ENCODE data around the gene CREB5. TPM values are rescaled to one million over a fixed set of nuclear protein-coding genes. Genes with fewer than 3 reads are reported as not detected.
A peak's percentile ranks its signal among the peaks of the same experiment; 100 is the strongest.

The CREB5 gene
- total and polyA plus RNA-seq, 9 donors, result 0.71 to 15.0 (median 2.7) TPM

DNA sequence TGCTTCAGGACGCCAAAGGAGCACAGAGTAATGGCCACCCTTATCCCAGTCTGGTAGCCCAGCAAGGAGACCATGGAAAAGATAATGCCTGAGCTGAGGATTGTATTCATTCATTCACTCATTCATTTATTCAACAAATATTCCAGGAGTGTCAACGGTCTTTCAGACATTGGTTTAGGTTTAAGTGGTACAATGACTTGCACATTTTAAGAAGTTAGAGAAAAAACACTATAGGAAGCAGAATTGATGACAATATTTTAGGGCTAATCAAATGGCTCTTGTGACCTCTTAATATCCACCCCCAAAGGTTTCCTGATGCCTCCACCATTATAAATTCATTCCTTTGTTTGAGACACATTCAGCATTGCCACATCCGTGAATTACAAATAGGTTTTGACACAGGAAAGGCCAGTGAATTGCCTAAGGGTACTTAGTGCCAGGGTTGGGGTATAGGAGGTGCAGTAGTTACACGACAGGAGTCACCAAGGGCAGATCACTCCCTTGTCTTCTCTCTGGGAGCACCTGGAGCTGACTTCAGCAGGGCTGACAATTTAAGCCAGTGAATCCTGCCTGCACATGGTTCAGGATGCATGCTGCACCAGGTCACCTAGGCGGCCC lies 269.5 kb downstream of the CREB5 start:
- no peaks in the 10 kb centered on the region for H3K27me3 ChIP-seq
- DNase-seq, result no peak
- H3K4me1 ChIP-seq (ENCODE audit: insufficient read depth), result no peaks in the 10 kb centered on the region
- WGBS, 3 donors, result 92 to 94% (median 93%) methylated on average over 5 of the region's 5 CpGs
- no peak overlapping the region for H3K27ac ChIP-seq
- intact Hi-C loops (cut with DNase I), result no loop called here
- no peaks in the 10 kb centered on the region for H3K9me3 ChIP-seq
- no peak overlapping the region for H3K4me3 ChIP-seq
- TF ChIP-seq, protein P1, sequence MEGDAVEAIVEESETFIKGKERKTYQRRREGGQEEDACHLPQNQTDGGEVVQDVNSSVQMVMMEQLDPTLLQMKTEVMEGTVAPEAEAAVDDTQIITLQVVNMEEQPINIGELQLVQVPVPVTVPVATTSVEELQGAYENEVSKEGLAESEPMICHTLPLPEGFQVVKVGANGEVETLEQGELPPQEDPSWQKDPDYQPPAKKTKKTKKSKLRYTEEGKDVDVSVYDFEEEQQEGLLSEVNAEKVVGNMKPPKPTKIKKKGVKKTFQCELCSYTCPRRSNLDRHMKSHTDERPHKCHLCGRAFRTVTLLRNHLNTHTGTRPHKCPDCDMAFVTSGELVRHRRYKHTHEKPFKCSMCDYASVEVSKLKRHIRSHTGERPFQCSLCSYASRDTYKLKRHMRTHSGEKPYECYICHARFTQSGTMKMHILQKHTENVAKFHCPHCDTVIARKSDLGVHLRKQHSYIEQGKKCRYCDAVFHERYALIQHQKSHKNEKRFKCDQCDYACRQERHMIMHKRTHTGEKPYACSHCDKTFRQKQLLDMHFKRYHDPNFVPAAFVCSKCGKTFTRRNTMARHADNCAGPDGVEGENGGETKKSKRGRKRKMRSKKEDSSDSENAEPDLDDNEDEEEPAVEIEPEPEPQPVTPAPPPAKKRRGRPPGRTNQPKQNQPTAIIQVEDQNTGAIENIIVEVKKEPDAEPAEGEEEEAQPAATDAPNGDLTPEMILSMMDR (IDR thresholded peaks at IDR 0.05), result no peak
- no peak for TF ChIP-seq POLR2A (IDR thresholded peaks at IDR 0.05)
- no peaks in the 10 kb centered on the region for H3K36me3 ChIP-seq

DNA sequence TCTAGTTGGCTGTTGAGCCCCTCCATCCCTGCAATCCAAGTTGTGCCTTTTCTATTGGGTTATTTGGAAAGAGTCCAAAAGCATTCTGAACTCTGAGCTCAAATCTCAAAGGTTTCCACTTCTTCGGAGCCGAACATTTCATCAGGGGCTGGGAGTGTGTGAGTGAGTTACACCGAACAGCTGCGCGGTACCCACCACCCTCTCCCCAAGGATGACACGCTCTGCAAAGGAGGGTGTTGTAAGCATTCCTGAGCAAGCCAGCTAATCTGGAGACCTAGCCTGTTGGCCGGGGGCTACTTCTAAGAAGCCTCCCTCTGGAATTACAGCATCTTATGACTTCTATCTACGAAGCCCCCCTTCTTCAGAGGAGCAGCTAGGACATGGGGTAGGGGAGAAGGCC lies 270.5 kb downstream of the CREB5 start:
- no peak for DNase-seq
- H3K27ac ChIP-seq, result no peak overlapping the region
- intact Hi-C loops (cut with DNase I), result no loop called here
- no peaks in the 10 kb centered on the region for H3K36me3 ChIP-seq
- no peaks in the 10 kb centered on the region for H3K27me3 ChIP-seq
- no peaks in the 10 kb centered on the region for H3K9me3 ChIP-seq
- H3K4me1 ChIP-seq (ENCODE audit: insufficient read depth), result no peaks in the 10 kb centered on the region
- no peak overlapping the region for H3K4me3 ChIP-seq
- 85 to 86% (median 86%) methylated on average over 8 of the region's 8 CpGs for WGBS, 3 donors
- TF ChIP-seq POLR2A (IDR thresholded peaks at IDR 0.05) (no peak), EP300 (IDR thresholded peaks at IDR 0.05) (no peak)
- TF ChIP-seq, protein P1 (IDR thresholded peaks at IDR 0.05), result no peak

DNA sequence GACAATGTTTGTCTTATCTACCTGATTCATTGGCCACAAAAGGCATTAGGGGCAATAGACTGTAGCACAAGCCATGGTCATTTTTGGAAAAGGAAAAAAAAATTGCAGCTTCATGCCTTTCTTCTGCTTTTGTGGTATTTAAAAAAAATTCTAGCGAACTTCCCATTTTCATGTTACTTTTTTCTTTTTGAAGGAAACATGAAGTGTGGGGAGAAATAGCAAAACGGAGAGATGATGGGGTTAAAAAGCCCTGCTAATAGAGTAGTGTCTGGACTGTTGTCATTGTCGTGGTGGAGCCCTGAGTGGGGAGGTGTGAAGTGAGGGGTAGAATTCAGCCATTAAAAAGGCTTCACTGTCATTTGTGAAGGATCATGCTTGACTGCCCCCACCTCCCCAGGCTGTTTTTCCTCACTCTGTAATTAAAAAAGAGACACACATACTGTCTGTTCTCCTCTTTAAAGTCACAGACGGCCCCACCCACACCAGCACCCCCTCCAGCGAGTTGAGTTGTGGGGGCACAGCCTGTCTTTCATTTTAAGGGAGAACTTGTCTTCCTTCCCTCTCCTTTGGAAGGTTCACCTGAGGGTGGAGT lies 272.4 kb downstream of the CREB5 start:
- 47 to 58% (median 52%) methylated on average over 5 of the region's 5 CpGs for WGBS, 3 donors
- Histone ChIP-seq H3K4me1 (ENCODE audit: insufficient read depth) (no peaks in the 10 kb centered on the region), H3K36me3 (no peaks in the 10 kb centered on the region), H3K27me3 (no peaks in the 10 kb centered on the region), H3K4me3 (no peak overlapping the region), H3K9me3 (no peaks in the 10 kb centered on the region), H3K27ac (no peak overlapping the region)
- intact Hi-C loops (cut with DNase I), result no loop called here
- no peak for DNase-seq
- TF ChIP-seq, protein P1 (IDR thresholded peaks at IDR 0.05), result no peak
- no peak for TF ChIP-seq POLR2A (IDR thresholded peaks at IDR 0.05)
- TF ChIP-seq EP300 (IDR thresholded peaks at IDR 0.05), result no peak

DNA sequence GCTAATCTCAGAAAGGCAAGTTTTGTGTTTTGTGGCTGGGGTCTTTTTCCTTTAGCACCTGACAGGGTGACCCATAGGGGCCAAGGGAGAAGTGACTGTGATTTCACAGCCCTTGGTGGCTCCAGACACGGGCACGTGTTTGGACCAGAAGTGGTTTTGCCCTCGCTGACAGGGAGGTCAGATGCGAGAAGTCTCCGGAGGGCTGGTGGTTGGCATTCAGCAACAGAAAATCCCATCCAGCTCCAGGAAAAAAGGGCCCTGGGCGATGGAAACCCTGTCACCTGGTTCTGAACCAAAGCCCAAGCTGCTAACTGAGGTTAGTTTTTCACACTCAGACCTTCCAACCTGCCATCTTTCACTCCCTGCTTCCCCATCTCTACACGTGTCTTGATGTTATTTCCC lies 272.9 kb downstream of the CREB5 start:
- TF ChIP-seq EP300 (IDR thresholded peaks at IDR 0.05), result no peak
- no peak for TF ChIP-seq POLR2A (IDR thresholded peaks at IDR 0.05)
- TF ChIP-seq, protein P1 (IDR thresholded peaks at IDR 0.05), result no peak
- no peaks in the 10 kb centered on the region for H3K27me3 ChIP-seq
- no peaks in the 10 kb centered on the region for H3K9me3 ChIP-seq
- H3K4me3 ChIP-seq, result no peak overlapping the region
- H3K27ac ChIP-seq, result no peak overlapping the region
- intact Hi-C loops (cut with DNase I), result no loop called here
- WGBS, 3 donors, result 39 to 60% (median 48%) methylated on average over 7 of the region's 7 CpGs
- no peaks in the 10 kb centered on the region for H3K36me3 ChIP-seq
- no peaks in the 10 kb centered on the region for H3K4me1 ChIP-seq (ENCODE audit: insufficient read depth)
- DNase-seq, result peak in 4 of 5 donors; percentile 24 to 41 (median 32)

Data from ovary (tissue), 9 donors.